GM12878 (cell line): Measurements from ENCODE around the gene NT5C2. TPM values are rescaled to one million over a fixed set of nuclear protein-coding genes. Genes with fewer than 3 reads are reported as not detected.

Experiments used
- ATF7 ChIP-seq: fragments of 450-650 bp; IDR thresholded peaks from 2 replicates; pipeline ENCODE4 v1.6.1; 2016; ENCODE audit warnings: low read depth, mild to moderate bottlenecking
- BRCA1 ChIP-seq: IDR thresholded peaks from 2 replicates; pipeline ENCODE4 v1.6.1; 2011; ENCODE audit warnings: low read depth, low read length, improper control_type of control experiment
- EGR1 ChIP-seq, 2 experiments: IDR thresholded peaks; 1 replicate in 1 of 2; 2 replicates in 1 of 2; pipeline ENCODE4 v1.6.1; 2011 to 2012; ENCODE audit warnings: low read depth in 2 of 2, low read length in 2 of 2, borderline replicate concordance in 1 of 2, mild to moderate bottlenecking in 1 of 2, moderate library complexity in 1 of 2
- FOS ChIP-seq: IDR thresholded peaks from 3 replicates; pipeline ENCODE4 v1.6.1; 2011; ENCODE audit warnings: borderline replicate concordance; ENCODE audit not compliant: insufficient read length; ENCODE audit errors: extremely low read depth
- IRF4 ChIP-seq: IDR thresholded peaks from 2 replicates; pipeline ENCODE4 v1.6.1; 2011; ENCODE audit warnings: low read depth, low read length
- MTA2 ChIP-seq: fragments of 450-650 bp; IDR thresholded peaks from 2 replicates; pipeline ENCODE4 v1.6.1; 2016; ENCODE audit warnings: low read depth, mild to moderate bottlenecking, moderate library complexity
- MTA3 ChIP-seq: IDR thresholded peaks from 2 replicates; pipeline ENCODE4 v1.6.1; 2012; ENCODE audit warnings: low read length, inconsistent platforms, borderline replicate concordance
- NFXL1 ChIP-seq: fragments of 450-650 bp; IDR thresholded peaks from 2 replicates; pipeline ENCODE4 v1.6.1; 2017; ENCODE audit warnings: antibody characterized with exemption, mild to moderate bottlenecking, borderline replicate concordance
- POLR2A ChIP-seq: IDR thresholded peaks from 2 replicates; pipeline ENCODE4 v1.6.1; 2011; ENCODE audit warnings: low read depth, mild to moderate bottlenecking, low read length
- ZBED1 ChIP-seq: IDR thresholded peaks from 2 replicates; pipeline ENCODE4 v1.6.1; 2016; ENCODE audit warnings: borderline replicate concordance
- ZSCAN29 ChIP-seq: fragments of 450-650 bp; IDR thresholded peaks from 2 replicates; pipeline ENCODE4 v1.6.1; 2017; ENCODE audit warnings: mild to moderate bottlenecking, moderate library complexity
- polyA plus RNA-seq, 11 experiments: library from polyadenylated mRNA; depleted of rRNA in 4 of 11; unstranded in 6 of 11; stranded (reverse) in 5 of 11; fragments of >200 nt; fragmentation: Nextera tagmentation in 4 of 11; fragmentation: Illumina TruSeq in 1 of 11; extraction: Ambion mirVana in 4 of 11; extraction: Trizol in 1 of 11; gene quantifications; 1 replicate in 1 of 11; 2 replicates in 10 of 11; pipeline versions ENCODE4 v1.2.1 to v1.2.3, GENCODE V29; 2011 to 2016; ENCODE audit warnings: inconsistent platforms in 2 of 11, missing spikeins in 2 of 11, low read depth in 1 of 11
- total RNA-seq, 4 experiments: library from RNA; depleted of rRNA in 3 of 4; stranded (reverse); fragments of >200 nt in 3 of 4; fragmentation: Illumina TruSeq in 1 of 4; extraction: Trizol in 1 of 4; gene quantifications; 2 replicates each; pipeline versions ENCODE4 v1.2.1 to v1.2.3, GENCODE V29; 2013 to 2021
- TF ChIP-seq, protein P1 (sequence below): fragments of 150-350 bp; IDR thresholded peaks from 2 replicates; pipeline ENCODE4 v1.6.1; 2016; ENCODE audit warnings: low read depth, low read length
- TF ChIP-seq, protein P2 (sequence below): fragments of 150-350 bp; IDR thresholded peaks from 2 replicates; pipeline ENCODE4 v1.6.1; 2014; ENCODE audit warnings: mild to moderate bottlenecking, low read depth, low read length
- TF ChIP-seq, protein P3 (sequence below): fragments of 450-650 bp; IDR thresholded peaks from 2 replicates; pipeline ENCODE4 v1.6.1; 2017; ENCODE audit warnings: antibody characterized with exemption, mild to moderate bottlenecking, moderate library complexity
- TF ChIP-seq, protein P4 (sequence below): IDR thresholded peaks from 2 replicates; pipeline ENCODE4 v1.6.1; 2011; ENCODE audit warnings: low read depth, mild to moderate bottlenecking, low read length, moderate library complexity, borderline replicate concordance; ENCODE audit errors: extremely low read depth
- TF ChIP-seq, protein P5 (sequence below): fragments of 450-650 bp; IDR thresholded peaks from 2 replicates; pipeline ENCODE4 v1.6.1; 2017; ENCODE audit warnings: mild to moderate bottlenecking, low read depth, inconsistent platforms; ENCODE audit not compliant: poor library complexity, severe bottlenecking
- TF ChIP-seq, protein P6 (sequence below), 3 experiments: IDR thresholded peaks in 2 of 3; conservative IDR thresholded peaks in 1 of 3; 2 replicates each; pipeline ENCODE4 v1.5.1; 2011; ENCODE audit warnings: low read depth in 3 of 3, low read length in 3 of 3, mild to moderate bottlenecking in 3 of 3, control low read depth in 2 of 3, moderate library complexity in 2 of 3, inconsistent platforms in 1 of 3, mixed read lengths in 1 of 3; ENCODE audit not compliant: control insufficient read depth in 2 of 3, insufficient read depth in 1 of 3; ENCODE audit errors: extremely low read depth in 1 of 3

Gene NT5C2
- total and polyA plus RNA-seq, 10 of the 15 experiments (the other 5 are each of a cell fraction or from before 2014, with no cell fraction given) = 15.8 to 70.1 (median 56.0) TPM

DNA sequence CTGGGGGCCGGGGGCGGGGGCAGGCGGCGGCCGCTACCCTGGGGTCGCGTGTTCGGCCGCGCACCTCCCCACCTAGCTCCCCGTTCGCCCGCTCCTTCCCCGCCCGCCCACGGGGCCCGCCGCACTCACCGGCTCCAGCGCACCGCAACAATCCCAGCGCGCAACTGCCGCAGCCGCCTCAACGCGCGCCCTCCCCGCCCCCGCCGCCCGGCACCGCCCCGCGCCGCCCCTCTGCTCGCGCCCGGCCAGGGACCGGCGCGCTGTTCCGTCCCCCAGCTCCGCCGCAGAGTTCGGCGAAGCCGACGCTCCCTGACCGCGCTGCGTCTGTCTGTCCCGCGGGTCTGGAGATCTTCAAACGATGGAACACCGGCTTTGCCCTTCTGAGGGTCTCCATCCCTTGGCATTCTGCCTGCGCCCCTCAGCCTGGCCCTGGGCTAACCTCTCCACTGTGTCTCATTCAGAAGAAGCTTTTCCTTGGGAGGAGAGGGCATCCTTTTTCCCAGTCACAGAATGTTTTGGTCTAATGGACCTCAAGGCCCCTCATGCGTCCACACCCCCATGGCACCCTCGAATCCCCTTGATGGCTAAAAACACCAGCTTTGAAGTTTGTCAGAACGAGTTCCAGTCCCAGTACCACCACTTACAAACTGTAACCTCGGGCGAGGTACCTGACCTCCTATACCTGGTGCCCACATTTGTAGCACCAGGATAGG, at the start of gene NT5C2 (continued):
- TF ChIP-seq, protein P1, sequence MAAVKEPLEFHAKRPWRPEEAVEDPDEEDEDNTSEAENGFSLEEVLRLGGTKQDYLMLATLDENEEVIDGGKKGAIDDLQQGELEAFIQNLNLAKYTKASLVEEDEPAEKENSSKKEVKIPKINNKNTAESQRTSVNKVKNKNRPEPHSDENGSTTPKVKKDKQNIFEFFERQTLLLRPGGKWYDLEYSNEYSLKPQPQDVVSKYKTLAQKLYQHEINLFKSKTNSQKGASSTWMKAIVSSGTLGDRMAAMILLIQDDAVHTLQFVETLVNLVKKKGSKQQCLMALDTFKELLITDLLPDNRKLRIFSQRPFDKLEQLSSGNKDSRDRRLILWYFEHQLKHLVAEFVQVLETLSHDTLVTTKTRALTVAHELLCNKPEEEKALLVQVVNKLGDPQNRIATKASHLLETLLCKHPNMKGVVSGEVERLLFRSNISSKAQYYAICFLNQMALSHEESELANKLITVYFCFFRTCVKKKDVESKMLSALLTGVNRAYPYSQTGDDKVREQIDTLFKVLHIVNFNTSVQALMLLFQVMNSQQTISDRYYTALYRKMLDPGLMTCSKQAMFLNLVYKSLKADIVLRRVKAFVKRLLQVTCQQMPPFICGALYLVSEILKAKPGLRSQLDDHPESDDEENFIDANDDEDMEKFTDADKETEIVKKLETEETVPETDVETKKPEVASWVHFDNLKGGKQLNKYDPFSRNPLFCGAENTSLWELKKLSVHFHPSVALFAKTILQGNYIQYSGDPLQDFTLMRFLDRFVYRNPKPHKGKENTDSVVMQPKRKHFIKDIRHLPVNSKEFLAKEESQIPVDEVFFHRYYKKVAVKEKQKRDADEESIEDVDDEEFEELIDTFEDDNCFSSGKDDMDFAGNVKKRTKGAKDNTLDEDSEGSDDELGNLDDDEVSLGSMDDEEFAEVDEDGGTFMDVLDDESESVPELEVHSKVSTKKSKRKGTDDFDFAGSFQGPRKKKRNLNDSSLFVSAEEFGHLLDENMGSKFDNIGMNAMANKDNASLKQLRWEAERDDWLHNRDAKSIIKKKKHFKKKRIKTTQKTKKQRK = no peak
- TF ChIP-seq, protein P2, sequence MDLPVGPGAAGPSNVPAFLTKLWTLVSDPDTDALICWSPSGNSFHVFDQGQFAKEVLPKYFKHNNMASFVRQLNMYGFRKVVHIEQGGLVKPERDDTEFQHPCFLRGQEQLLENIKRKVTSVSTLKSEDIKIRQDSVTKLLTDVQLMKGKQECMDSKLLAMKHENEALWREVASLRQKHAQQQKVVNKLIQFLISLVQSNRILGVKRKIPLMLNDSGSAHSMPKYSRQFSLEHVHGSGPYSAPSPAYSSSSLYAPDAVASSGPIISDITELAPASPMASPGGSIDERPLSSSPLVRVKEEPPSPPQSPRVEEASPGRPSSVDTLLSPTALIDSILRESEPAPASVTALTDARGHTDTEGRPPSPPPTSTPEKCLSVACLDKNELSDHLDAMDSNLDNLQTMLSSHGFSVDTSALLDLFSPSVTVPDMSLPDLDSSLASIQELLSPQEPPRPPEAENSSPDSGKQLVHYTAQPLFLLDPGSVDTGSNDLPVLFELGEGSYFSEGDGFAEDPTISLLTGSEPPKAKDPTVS = no peak
- TF ChIP-seq NFXL1 = no peak
- TF ChIP-seq, protein P3, sequence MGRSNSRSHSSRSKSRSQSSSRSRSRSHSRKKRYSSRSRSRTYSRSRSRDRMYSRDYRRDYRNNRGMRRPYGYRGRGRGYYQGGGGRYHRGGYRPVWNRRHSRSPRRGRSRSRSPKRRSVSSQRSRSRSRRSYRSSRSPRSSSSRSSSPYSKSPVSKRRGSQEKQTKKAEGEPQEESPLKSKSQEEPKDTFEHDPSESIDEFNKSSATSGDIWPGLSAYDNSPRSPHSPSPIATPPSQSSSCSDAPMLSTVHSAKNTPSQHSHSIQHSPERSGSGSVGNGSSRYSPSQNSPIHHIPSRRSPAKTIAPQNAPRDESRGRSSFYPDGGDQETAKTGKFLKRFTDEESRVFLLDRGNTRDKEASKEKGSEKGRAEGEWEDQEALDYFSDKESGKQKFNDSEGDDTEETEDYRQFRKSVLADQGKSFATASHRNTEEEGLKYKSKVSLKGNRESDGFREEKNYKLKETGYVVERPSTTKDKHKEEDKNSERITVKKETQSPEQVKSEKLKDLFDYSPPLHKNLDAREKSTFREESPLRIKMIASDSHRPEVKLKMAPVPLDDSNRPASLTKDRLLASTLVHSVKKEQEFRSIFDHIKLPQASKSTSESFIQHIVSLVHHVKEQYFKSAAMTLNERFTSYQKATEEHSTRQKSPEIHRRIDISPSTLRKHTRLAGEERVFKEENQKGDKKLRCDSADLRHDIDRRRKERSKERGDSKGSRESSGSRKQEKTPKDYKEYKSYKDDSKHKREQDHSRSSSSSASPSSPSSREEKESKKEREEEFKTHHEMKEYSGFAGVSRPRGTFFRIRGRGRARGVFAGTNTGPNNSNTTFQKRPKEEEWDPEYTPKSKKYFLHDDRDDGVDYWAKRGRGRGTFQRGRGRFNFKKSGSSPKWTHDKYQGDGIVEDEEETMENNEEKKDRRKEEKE = no peak
- no peak for TF ChIP-seq MTA3
- no peak for TF ChIP-seq BRCA1
- peak; percentile 12; the same call in 1 of the 2 replicates for TF ChIP-seq POLR2A
- TF ChIP-seq, protein P4, sequence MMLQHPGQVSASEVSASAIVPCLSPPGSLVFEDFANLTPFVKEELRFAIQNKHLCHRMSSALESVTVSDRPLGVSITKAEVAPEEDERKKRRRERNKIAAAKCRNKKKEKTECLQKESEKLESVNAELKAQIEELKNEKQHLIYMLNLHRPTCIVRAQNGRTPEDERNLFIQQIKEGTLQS = no peak
- TF ChIP-seq MTA2 = no peak
- TF ChIP-seq ATF7 = no peak
- TF ChIP-seq, protein P5, sequence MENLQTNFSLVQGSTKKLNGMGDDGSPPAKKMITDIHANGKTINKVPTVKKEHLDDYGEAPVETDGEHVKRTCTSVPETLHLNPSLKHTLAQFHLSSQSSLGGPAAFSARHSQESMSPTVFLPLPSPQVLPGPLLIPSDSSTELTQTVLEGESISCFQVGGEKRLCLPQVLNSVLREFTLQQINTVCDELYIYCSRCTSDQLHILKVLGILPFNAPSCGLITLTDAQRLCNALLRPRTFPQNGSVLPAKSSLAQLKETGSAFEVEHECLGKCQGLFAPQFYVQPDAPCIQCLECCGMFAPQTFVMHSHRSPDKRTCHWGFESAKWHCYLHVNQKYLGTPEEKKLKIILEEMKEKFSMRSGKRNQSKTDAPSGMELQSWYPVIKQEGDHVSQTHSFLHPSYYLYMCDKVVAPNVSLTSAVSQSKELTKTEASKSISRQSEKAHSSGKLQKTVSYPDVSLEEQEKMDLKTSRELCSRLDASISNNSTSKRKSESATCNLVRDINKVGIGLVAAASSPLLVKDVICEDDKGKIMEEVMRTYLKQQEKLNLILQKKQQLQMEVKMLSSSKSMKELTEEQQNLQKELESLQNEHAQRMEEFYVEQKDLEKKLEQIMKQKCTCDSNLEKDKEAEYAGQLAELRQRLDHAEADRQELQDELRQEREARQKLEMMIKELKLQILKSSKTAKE = no peak
- no peak for TF ChIP-seq ZSCAN29
- peak in 1 of 2 experiments; percentile 87; a peak in 2 of 3 replicates for TF ChIP-seq EGR1 (IDR thresholded peaks at IDR 0.05; ENCODE audit: borderline replicate concordance in 1 of 2, low read depth in 2 of 2, low read length in 2 of 2)
- TF ChIP-seq, protein P6, sequence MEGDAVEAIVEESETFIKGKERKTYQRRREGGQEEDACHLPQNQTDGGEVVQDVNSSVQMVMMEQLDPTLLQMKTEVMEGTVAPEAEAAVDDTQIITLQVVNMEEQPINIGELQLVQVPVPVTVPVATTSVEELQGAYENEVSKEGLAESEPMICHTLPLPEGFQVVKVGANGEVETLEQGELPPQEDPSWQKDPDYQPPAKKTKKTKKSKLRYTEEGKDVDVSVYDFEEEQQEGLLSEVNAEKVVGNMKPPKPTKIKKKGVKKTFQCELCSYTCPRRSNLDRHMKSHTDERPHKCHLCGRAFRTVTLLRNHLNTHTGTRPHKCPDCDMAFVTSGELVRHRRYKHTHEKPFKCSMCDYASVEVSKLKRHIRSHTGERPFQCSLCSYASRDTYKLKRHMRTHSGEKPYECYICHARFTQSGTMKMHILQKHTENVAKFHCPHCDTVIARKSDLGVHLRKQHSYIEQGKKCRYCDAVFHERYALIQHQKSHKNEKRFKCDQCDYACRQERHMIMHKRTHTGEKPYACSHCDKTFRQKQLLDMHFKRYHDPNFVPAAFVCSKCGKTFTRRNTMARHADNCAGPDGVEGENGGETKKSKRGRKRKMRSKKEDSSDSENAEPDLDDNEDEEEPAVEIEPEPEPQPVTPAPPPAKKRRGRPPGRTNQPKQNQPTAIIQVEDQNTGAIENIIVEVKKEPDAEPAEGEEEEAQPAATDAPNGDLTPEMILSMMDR (IDR thresholded peaks at IDR 0.05 in 2 of 3, conservative IDR thresholded peaks at IDR 0.05 in 1 of 3; ENCODE audit: control insufficient read depth in 2 of 3, extremely low read depth in 1 of 3, insufficient read depth in 1 of 3, low read depth in 3 of 3, low read length in 3 of 3) = no peak
- no peak for TF ChIP-seq FOS
- no peak for TF ChIP-seq IRF4
- no peak for TF ChIP-seq ZBED1
